Activated CD8-positive, alpha-beta memory T cell treated with anti-CD3 and anti-CD28 coated beads for 48 hours (primary cell): ENCODE data around the gene MRE11.
"Not testable (repeated sequence)": the region's sequence is repeated elsewhere in the genome, so short reads cannot be mapped to it uniquely, and the experiment has no call there.

Experiments used
- DNase-seq, 3 experiments: peaks; one replicate each; pipeline ENCODE4 v3.0.0-alpha.2; 2020; ENCODE audit warnings: low read depth in 2 of 3, low spot score in 2 of 3

MRE11 gene

DNA sequence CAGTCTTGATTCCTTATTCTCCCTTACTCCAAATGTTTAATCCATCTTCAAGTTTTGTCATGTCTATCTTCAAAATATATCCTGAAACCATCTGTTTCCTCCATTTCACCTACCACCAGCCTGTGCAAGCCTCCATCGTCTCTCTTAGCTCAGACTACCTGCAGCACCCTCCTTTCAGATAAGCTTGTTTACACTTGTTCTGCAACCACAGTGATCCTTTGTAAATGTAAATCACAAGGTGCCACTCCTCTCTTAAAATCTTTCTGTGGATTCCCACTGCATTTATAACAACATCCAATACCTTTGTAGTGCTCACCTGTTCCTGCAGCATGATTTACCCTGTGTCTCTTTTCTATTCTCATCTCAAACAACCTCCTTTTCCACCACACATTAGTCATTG is 60.6 kb downstream of the MRE11 start:
- no peak for DNase-seq

DNA sequence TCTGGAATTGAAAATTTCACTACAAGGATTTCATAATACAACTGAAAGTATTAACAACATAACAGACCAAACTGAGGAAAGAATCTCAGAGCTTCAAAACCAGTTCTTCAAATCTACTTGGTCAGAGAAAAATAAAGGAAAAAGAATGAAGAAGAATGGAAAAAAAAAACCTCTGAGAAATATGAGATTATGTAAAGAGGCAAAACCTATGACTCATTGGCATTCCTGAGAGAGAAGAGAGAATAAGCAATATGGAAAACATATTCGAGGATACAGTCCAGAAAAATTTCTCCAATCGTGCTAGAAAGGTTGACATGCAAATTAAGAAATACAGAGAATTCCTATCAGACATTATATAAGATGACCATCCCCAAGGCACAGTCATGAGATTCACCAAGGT is 69.0 kb downstream of the MRE11 start:
- DNase-seq = no peak

DNA sequence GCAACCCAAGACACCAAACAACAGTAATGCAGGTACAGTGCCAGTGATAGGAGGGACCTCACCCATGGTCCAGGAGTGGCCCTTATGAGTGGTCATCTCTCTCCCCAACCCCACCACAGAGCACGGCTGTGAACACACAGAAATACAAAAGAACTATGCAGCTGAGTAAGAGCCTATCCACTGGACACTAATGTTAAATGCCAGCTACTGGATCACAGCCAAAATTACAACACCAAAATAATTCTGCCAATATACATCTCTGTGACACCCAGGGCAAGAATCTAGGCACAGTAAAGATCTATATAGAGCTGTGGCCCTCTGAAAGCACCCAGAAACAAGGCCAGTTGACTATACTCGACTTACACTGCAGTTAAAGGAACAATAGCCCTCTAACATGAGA is 69.6 kb downstream of the MRE11 start:
- DNase-seq = no peak

DNA sequence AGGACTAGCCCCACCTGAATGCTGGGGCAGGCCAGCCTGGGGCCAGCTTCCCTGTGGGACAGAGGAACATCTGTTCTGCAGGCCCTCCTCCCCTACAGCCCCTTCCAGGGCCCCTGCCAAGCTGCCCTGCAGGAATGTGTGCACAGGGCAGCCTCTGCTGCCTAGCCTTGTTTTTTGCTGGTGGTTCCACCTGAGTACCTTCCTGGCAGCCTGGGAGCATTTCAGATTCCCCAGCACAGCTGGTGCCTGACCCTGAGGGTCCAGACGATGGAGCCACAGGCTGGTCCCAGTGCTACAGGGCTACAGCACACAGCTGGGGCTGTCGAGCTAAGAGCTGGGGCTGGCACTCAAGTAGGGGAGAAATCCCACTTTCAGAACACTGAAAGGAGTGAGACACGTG is 70.1 kb downstream of the MRE11 start:
- no peak for DNase-seq

DNA sequence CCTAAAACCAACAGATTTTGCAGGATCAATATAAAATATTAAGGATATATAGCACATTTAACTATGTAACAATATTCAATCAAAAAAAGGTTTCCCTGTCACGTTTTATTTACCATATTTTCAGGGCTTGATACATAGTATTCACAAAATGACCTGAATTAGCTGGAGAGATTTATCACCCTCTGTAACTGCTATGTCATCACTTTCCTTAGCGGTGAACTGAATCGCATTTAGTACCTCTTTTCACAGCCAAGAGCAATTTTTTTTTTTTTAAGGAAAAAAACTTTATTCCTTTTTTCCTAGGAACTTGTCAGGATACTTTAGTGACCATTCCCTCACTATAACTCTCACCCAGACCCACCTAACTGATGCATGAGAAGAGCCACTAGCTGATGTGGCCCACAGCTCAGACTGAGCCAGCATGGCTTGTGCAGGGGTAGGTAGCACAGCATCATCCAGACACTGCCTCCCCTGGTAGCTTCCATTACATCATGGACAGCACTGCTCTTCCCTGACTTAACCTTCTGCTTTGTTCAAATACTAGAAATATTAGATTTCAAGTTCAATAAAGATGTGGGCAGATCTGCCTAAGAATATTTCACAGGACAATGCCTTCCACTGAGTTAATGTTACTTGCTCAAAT is 75.4 kb downstream of the MRE11 start:
- no peak for DNase-seq

DNA sequence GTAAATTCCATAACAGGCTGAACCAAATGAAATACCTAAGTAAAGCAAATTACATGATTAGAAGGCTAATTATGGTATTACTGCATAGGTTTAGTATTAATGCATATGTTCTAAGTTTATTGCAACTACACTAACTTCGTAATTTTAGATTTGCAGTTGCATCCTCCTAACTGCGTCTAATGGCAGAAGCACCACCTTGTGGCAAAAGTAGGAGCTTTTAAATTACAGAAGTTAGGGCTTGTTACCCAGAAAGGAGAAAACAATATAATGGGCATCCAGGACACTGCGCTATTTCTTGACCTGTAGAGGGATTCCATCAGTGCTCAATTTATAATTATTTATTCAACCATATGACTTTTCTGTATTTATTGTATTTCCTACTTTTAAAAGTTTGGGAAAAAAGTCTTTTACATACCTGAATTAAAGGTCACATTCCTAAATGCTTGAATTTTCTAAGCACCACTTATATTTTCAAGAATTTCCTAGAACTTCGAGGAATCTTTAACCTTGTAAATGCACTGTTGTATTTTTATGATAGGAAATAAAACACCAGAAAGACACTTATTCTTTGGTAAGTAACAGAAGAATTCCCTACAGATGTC is 76.2 kb downstream of the MRE11 start:
- DNase-seq = no peak

DNA sequence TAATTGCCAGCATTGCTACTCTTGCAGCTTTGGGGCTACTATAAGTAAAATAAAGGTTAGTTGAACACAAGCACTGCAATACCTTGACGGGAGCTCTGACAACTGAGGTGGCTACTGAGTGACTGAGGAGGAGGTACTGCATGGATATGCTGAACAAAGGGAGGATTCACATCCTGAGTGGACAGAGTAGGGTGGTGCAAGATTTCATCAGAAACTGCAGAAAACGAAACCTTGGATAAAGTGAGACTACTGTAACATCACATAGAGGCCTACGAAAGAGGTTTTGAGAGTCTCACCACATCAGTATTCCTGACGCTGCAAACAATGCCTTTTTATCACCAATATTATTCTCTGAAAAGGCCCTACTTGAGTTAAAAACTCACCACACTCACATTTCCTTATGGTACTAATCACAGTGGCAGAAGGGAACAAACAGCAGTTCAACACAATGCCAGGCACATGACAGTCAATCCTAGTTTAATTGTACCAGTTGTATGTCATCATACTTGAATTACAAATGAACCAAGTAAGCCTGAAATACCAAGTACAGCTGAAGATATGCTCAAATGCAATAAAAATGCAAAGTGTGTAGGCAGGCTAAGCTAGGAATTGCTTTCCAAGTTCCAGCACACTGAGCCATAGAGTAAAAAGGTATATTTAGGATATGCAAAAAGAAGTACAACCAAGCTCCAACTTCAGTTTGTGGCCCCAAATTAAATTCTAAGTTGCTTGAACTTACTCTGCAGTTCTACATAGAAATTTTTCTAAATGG is 88.4 kb downstream of the MRE11 start:
- no peak for DNase-seq

DNA sequence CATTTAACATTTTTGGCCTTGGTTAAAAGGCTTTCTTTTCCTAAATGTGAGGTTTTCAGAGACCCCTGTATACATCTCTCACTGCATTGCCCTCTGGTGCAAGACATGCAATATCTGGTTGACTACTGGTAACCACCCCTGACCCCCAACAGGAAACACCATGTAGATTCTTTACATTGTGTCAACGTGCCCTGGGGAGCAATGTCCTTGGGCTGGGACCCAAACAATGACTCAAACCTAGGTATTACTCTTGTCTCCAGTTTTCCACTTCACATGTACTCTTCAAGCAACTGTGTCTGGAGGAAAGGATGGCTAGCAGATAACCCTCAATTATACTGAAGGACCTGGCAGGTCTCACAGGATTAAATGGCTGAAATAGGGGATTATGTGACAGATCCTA is 91.3 kb downstream of the MRE11 start:
- DNase-seq = no peak

DNA sequence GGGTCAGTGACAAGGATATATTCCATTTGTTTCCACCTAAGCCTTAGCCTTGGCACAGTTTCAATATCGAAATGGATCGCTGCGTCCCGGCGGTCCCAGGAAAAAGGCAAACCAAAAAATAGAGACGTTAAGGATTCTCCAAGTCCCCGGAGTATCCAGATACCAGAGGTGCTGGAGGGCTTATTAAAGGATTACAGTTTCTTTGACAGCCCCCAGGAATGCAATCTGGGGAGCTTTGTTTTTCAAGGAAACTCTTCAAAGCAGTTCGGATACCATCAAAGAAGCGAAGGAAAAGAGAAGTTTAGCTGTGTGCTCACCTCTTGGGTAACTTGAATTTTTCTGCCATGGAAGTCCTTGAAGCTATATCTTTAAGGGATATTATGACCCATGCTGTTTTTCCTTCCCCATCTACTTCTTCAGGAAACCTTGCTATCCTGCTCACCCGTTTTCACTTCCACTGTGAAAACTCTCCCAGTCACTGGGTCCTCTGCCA is 91.8 kb downstream of the MRE11 start:
- no peak for DNase-seq

DNA sequence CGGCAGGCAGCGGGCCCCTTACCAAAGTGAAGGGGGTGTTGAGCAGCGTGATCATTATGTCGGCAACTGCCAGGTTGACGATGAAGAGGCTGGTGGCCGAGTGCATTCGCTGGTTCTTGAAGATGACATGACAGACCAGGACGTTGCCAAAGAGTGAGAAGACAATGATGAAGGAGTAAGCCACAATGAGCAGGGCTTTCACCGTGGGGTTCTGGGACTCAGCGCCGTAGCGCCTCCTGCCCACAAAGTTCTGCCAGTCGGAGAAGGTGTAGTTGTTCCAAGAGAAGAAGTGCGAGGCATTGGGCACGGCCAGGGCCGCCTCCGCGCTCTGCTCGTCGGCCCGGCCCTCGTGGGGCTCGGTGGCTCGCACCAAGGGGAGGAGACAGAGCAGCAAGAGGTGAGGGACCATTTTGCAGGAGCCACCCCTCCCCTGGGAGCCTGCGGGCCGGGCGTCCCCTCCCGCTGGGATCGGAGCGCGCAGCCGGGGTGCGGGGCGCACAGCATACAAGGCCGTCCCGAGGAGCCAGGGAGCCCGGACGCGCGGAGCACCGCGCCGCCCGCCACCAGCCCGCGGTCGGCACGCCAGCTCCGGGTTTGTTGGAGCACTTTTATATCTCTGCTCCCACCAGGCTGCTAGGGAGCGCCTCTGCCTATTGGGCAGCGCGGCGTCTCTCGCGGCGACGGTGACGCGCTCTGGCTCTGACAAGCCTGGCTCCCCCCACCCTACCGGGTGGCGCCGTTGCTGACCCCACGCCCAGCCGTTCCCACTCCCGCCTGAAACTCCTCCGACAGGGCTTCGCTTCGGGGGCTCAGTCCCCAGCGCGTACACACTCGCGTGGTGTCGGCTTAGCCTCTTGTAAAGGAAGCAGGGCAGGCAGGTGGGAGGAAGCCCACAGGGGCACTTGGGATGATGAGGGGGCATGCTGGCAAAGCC is 92.5 kb downstream of the MRE11 start, which contains the start of gene GPR83:
Gene GPR83 (minus strand): TSS at position 581 of the 934 bp plus-strand sequence. CDS start 172 bp downstream, at position 409.
- no peak for DNase-seq

DNA sequence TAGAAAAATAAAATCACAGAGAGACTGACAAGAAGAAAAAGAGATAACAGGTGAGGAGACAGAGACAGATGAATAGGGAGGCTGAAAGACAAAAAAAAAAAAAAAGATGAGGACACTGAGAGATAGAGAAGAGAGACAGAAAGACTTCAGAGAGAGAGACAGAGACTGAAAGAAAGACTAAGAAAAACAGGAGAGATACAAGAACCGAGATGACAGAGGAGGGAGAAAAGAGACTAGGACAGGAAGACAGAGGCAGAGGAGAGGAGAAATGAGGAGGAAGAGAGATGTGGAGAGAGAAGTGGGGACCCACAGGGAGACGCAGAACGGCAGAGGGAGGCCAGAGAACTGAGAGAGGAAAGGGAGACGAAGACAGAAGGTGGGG is 93.2 kb downstream of the MRE11 start:
- no peak for DNase-seq

DNA sequence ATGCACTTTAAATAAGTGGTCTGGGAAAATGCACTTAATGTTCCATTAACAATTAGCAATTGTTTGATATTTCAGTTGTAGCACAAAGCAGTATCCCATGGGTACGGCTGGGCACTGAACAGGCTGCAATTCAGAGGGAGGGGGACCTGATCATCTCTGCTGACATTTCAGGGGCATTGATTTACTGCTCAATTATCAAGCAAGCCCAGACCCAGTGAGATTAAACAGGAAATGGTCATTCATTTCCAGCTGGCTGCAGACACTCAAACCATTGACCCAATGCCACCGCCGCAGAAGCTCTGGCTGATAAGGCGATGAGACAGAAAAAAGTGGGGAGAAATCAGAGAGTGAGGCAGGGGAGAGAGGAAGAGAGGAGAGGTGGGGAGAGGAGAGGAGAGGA is 93.6 kb downstream of the MRE11 start:
- no peak for DNase-seq

DNA sequence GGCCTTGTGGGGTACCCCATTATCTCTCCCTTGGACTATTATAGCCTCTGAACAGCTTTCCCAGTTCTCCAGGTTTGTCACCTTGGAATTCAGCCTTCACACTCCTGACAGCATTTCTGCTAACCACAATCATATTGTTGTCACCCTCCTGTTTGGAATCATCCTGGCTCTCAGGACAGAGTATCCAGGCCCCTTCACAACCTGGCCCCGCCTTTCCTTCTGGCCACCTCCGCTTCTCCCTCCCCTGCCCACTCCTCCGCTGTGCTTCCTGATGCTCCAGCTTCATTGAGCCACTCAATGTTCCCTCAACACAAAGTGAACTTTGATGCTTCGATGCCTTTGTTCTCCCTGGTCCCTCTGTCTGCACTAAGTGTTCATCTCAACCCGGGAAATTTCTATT is 95.5 kb downstream of the MRE11 start:
- no peak for DNase-seq

DNA sequence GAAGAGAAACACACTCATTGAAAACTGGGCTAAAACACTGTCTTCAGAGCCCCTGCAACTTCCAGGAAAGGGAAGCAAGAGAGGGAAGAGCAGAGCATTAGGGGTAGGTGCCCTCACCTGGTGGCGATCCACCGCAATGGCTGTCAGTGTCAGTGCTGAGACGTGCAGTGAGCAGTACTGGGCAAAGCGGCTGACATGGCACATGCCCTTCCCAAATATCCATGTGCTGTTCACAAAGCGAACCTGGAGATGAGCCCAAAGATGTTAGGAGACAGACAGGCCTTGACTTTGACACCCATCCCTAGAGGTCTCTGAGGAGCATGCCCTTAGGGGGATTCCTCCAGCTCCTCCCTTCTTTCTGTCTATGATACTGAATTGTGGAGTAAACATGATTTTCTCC is 97.4 kb downstream of the MRE11 start:
- DNase-seq = no peak

DNA sequence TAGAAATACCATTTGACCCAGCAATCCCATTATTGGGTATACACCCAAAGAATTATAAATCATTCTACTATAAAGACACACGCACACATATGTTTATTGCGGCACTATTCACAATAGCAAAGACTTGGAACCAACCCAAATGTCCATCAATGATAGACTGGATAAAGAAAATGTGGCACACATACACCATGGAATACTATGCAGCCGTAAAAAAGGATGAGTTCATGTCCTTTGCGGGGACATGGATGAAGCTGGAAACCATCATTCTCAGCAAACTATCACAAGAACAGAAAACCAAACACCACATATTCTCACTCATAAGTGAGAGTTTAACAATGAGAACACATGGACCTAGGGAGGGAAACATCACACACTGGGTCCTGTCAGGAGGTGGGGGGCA is 101.7 kb downstream of the MRE11 start:
- DNase-seq = not testable (repeated sequence)

DNA sequence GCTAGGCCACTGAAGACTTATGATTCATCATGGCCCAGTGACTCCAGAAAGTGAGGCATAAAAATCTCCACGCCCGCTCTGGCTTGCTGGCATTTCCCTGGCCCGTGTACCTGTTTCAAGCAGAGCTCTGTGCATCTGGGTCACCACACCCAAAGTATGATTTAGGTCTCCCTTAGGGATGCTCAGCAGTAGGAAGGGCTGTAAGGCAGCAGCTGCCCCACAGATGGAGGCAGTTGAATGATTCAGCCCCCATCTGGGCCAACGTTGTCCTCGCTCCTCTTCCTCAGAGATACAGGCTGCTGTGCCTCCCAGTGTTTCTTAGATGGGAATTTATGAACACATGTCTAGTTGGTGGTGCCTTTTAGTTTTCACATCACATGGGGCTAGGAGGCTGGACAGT is 114.0 kb downstream of the MRE11 start:
- DNase-seq = no peak

DNA sequence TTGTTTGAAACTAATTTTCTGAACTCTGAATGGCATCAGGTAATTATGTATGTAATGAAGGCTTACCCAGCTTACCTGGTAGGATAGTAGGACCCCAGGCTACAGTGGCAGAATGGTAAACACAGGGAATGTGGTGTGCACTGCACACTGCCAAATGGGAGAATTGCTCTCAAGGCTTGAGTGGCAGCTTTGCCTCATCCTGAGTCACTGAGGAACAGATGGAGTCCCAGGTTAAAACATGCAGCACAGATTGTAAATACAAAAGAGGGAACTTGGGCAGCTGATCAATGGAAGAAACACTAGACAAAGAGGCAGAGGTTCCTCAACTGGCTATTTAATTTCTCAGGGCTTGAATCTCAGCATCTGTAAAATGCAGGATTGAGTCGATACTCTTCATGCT is 116.8 kb downstream of the MRE11 start:
- DNase-seq = no peak

DNA sequence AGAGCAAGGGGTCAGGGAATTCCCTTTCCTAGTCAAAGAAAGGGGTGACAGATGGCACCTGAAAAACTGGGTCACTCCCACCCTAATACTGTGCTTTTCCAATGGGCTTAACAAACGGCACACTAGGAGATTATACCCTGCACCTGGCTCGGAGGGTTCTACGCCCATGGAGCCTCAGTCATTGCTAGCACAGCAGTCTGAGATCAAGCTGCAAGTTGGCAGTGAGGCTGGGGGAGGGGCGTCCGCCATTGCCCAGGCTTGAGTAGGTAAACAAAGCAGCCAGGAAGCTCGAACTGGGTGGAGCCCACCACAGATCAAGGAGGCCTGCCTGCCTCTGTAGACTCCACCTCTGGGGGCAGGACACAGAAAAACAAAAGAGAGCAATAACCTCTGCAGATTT is 123.1 kb downstream of the MRE11 start:
- not testable (repeated sequence) for DNase-seq
